SHP77 treated with DMSO at 0.1 percent for 48 hours (cell line): Measurements from ENCODE around the gene NABP1.
"Not testable (repeated sequence)": the region's sequence is repeated elsewhere in the genome, so short reads cannot be mapped to it uniquely, and the experiment has no call there.

Source experiments
- DNase-seq: peaks from one replicate; lab custom pipeline; 2025; lab: John Stamatoyannopoulos, UW

NABP1 gene, protein sequence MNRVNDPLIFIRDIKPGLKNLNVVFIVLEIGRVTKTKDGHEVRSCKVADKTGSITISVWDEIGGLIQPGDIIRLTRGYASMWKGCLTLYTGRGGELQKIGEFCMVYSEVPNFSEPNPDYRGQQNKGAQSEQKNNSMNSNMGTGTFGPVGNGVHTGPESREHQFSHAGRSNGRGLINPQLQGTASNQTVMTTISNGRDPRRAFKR

DNA sequence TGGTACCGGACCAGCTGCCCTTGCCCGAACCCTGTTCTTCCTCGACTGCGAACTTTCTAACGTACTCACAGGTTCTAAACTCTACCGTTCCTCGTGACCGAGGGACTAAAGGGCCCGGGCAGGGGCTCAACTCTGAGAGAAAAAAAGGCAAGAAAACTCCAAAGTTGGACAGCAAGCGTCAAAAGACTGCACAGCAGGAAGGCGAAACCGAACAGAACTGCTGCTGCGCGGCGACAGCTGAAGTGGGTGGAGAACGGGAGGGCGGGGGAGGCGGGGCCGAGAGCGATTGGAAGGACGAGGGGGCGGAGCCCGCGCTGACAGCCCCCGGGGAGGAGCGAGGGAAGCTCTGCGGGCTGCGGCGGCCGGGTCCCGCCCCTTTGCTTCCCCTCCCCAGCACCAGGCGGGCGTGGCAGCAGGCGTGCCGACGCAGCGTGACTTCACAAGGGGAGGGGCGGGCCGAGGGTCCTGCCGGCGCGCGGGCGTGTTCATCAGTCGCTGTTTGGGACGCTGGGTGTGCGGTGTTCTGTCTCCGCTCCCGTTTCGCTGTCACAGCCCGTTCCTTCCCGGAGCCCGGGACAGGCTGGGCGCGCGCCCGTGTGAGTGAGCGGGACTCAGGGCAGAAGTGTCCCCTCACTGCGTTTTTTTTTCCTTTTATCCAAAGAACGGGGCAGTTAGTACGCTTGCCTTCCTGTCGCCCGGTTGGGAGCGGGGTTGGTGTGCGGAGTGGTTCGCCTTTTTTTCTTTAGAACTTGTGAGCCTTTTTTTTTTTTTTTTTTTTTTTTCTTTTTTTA lies at the start of gene NABP1:
Gene NABP1 (plus strand): TSS at position 491 of the 791 bp plus-strand sequence. CDS start 479 bp downstream, outside the sequence.
- DNase-seq: peak; percentile 73

GRCh38 chr2:191629001-191629453 lies 48.9 kb upstream of the NABP1 start:
- DNase-seq: no peak

- DNase-seq: no peak
Measured at GRCh38 chr2:191629976-191630712, 47.8 kb upstream of the NABP1 start.

GRCh38 chr2:191631754-191632153 lies 46.2 kb upstream of the NABP1 start:
- no peak for DNase-seq

GRCh38 chr2:191632426-191632825 lies 45.5 kb upstream of the NABP1 start:
- no peak for DNase-seq

DNA sequence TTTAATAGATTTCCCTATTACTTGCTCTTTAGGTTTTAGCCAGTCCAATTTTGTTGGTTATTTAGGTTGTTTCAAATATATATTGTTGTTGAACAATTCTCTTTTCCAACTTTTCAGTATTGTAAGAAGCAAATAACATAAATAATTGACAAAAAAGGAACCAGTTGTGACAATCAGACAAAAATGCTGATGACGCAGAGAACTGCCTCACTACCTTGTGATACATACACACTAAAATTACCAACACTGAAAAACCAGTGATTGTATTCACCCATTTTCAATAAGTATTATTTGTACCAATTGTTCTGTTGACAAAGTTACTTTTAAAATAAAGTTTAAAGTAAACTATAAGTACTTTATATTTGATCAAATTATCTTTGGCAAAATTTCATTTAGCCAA lies 43.1 kb upstream of the NABP1 start:
- no peak for DNase-seq

DNA sequence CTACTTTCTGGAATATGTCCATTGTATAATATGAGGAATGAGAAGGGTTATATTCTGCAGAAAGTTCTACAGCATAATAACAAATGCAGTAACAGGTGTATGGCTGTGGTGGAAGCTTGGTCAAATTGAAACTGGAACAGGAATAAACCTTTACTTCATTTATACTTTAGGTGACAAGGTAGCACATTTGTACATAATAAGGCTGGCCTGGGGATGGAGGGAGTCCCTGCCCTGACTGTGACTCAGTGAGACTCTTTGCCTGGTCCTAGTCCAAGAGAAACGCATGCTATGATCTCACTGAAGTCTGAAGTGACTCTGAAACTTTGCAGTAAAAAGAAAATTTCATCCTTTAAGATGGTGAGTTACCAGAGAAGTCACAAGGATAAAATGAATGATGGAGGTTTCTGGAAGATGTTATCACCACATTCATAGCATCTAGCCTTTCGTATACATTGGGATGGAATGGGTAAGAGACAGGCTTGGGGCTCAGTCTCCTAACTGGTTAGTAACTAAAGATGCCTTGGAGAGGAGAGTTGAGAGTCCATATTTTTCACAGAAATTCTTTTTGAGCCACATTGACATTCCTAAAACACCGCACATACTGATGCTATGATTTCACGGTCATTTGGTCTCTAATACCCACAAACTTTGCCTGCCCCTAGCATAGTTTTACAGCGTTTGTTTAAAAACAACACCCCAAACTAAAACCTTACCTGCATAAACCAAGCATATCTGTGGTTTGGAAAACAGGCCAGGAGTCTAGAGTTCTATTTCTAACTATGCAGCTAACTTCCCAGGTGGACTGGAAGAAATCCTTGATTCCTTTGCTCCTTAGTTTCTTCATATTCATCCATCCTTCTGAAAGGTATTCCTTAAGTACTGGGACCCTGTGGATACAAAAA lies 42.4 kb upstream of the NABP1 start:
- DNase-seq: no peak

DNA sequence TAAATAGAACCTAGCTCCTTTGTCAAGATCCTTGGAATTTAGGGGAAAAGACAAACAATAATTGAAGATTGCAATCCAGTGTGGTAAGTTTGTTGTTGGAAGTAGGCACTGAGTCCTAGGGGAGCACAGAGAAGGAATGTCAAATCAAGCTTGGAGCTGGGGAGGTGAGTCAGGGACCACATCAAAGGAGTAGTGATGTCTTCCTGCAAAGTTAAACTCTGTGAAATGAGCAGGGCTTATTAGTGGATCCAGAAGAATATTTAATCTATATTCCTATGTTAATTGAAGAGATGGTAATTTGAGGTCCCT lies 41.7 kb upstream of the NABP1 start:
- DNase-seq: no peak

GRCh38 chr2:191636586-191636985 lies 41.4 kb upstream of the NABP1 start:
- no peak for DNase-seq

- DNase-seq: no peak
Measured at GRCh38 chr2:191637182-191638078, 40.5 kb upstream of the NABP1 start.

DNA sequence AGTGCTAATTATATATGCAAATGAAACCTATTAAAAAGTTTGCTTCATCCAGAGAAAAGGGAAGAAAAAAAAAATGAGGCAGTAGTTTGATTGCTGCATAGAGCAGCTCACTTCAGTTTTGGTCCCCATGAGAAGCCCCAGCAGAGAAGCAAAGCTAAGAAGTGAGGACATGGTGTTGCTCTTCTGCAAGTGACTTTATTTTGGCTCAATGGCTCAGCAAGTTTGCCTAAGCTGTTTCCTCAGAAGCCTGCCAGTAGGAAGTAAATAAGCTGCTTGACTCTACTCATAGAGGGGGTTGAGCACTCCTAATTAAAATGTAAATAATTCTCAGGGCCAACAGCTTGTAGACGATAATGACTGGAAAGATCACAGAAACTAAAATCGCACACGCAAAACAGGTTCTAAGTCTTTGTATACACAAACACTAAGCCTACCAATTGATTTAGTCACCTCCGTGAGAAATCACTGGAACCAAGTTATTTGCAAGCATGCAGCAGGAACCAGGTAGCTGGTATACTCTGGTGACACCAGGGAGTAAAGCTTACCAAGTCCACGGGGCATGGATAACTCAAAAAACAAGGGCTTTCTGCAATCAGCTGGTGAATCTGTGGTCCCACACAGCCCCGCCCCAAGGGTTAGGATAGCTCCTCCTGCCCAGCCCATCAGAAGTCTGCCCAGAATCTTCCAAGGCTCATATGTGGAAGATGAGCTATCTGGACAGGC lies 39.7 kb upstream of the NABP1 start:
- no peak for DNase-seq

DNA sequence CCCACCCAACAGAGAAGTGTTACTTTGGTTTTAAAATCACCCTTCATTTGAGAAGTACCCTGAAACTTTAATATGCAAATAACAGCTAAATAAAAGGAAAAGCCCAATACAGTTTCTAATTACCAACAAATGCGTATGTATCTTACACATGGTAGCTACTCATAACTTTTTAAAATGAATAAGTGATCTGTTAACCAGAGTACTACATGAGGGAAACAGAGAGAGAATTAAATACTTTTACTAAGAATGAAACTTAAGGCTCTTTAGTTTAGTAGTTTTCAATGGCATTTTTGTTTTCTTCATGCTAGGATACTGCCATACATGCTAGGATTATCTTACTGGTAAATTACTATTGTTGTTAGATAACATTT lies 39.1 kb upstream of the NABP1 start:
- no peak for DNase-seq

GRCh38 chr2:191641609-191642008 lies 36.3 kb upstream of the NABP1 start:
- no peak for DNase-seq

DNA sequence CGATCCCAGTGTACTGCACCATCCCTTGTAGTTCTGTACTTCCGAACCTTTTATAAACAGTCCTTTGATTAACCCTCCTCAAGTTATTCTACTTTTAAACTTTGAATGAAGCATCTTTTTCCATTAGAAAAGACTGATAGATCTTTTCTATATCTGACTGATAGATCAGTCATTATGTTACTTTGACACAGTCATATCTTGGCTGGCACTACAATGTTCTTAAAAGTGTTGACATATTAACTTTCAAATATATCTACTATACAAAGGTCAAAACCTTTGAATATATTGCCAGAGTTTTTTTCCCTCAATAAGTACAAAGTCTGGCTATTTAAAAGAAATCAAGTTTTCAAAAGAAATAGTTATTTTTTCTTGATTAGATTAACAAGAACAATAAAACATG lies 35.4 kb upstream of the NABP1 start:
- no peak for DNase-seq

DNA sequence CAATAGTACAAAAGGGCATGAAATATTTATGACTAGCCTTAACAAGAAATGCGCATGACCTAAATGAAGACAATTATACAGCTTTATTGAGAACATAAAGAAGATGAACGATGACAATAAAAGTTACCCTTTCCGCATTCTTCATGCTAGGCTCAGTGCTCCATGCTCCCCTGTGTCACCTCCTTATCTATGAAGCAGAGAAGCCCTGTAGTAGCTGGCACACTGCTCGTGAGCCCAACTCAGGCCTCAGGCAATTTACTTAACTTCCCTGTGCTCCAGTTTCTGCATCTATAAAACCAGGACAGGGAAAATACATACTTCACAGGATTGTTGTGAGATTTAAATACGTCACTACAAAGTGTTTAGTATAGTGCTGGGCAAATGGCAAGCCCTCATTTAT lies 34.5 kb upstream of the NABP1 start:
- DNase-seq: no peak

- not testable (repeated sequence) for DNase-seq
Measured at GRCh38 chr2:191644613-191645012, 33.3 kb upstream of the NABP1 start.

DNA sequence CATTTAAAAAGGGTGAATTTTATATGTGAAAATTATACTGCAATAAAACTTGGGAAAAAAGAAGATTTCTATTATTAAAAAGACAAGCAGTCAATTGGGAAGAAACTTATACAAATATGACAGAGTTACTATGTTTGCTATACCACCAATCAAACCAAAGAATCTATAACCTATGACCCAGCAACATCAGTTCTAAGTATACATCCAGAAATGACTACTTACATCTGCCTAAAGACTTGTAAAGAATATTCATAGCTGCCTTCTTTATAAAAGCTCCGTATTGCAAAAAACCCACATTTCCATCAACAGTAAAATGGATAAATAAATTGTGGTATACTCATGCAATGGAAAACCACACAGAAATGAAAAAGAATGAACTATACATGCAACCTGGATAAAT lies 32.9 kb upstream of the NABP1 start:
- DNase-seq: no peak

GRCh38 chr2:191645434-191646162 lies 32.3 kb upstream of the NABP1 start:
- no peak for DNase-seq

DNA sequence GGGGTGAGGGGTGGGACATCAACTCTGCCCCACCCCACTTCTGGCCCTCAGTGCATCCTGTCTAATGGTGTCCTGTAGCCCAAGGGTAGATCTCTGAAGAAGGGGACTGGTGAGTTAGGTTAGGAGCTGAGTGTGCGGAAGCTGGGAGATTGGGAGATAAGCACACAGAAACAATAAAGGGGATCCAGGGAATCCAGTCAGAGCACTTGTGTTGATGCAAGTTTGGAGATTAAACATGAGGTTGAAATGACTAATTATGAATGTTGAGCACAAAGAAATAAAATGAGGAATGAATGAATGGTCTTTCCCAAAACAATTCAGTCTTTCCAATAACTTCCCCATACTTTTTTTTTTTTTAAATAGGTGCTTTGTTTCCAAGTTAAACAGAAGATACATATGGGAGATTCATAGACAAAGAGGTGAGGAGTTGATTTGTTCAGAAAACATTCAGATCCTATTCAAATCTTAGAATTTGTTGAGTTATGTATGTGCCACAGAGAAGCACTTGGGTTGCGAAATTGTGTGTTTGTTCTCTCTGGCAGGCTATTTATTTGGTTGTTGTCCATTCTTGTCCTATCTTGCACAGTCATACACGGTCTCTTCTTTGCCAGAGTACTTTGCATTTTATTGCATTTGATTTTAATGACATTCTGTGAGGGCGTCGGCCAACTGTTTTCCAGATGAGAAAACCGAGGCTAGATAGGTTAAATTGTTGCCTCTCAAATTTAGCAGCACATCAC lies 31.6 kb upstream of the NABP1 start:
- DNase-seq: no peak
